HFFc6 (cell line): ENCODE results near the gene SLC15A3. TPM values are rescaled to one million over a fixed set of nuclear protein-coding genes. Genes with fewer than 3 reads are reported as not detected.

Experiments
- DNase-seq: peaks from one replicate; pipeline ENCODE4 v3.0.0-alpha.2; 2018
- H3K27ac Mint-ChIP-seq: 2 replicates; pipeline ENCODE4 v1.8.0; 2020; ENCODE audit warnings: mild to moderate bottlenecking, mixed read lengths
- H3K27me3 Mint-ChIP-seq: 2 replicates; pipeline ENCODE4 v1.8.0; 2021; ENCODE audit warnings: mild to moderate bottlenecking, moderate library complexity, mixed read lengths; ENCODE audit not compliant: insufficient read depth
- H3K36me3 Mint-ChIP-seq: 2 replicates; pipeline ENCODE4 v1.8.0; 2021; ENCODE audit warnings: low read depth, mixed read lengths
- H3K4me1 Mint-ChIP-seq: 2 replicates; pipeline ENCODE4 v1.8.0; 2020; ENCODE audit warnings: low read depth, mixed read lengths
- H3K4me3 Mint-ChIP-seq: 2 replicates; pipeline ENCODE4 v1.8.0; 2020; ENCODE audit warnings: mild to moderate bottlenecking, moderate library complexity, mixed read lengths
- H3K9me3 Mint-ChIP-seq: 2 replicates; pipeline ENCODE4 v1.8.0; 2020; ENCODE audit warnings: mild to moderate bottlenecking, mixed read lengths
- total RNA-seq, 6 experiments: library from RNA; stranded (reverse); fragmentation: NEBNext Ultra II Directional; extraction: Animal tissue kit (Norgen Biotek cat#: 25700); gene quantifications; 2 replicates in 1 of 6; 3 replicates in 5 of 6; pipeline ENCODE4 v1.2.3, GENCODE V29; 2021
- TF ChIP-seq, protein P1 (sequence below): fragments of 200-600 bp; sonication (generic); IDR thresholded peaks from 2 replicates; pipeline ENCODE4 v1.5.0; 2021; ENCODE audit warnings: antibody characterized with exemption, mild to moderate bottlenecking

The SLC15A3 gene
- total RNA-seq, 6 experiments from 2014 or later, result 2.7 to 6.6 (median 3.4) TPM

DNA sequence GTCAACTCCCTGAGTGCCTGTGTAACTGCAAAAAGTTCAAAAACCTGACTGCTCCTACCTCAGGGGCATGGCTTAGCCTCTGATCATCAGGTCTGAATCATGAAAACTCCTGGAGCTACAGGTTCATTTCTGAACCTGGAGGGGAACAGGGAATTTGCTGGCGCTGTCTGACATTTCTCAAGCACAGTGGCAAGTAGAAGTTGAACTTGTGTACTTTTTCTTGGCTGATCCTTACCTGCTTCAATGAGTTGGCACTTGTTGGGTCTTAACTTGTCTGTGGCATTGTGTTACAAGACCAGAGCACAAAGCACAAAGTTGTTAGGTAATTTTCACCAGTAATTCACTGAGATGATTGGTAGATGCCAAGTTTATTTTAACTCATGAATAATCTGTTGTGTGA is 34.7 kb downstream of the SLC15A3 start:
- no peak overlapping the region for H3K27ac Mint-ChIP-seq
- no peaks in the 10 kb centered on the region for H3K9me3 Mint-ChIP-seq
- DNase-seq, result no peak
- no peak overlapping the region for H3K4me3 Mint-ChIP-seq
- peaks cover 55% of the 10 kb centered on the region for H3K4me1 Mint-ChIP-seq
- H3K27me3 Mint-ChIP-seq, result peaks cover 2% of the 10 kb centered on the region
- H3K36me3 Mint-ChIP-seq, result peaks cover 6% of the 10 kb centered on the region; the same call in 1 of the 2 replicates
- TF ChIP-seq, protein P1, sequence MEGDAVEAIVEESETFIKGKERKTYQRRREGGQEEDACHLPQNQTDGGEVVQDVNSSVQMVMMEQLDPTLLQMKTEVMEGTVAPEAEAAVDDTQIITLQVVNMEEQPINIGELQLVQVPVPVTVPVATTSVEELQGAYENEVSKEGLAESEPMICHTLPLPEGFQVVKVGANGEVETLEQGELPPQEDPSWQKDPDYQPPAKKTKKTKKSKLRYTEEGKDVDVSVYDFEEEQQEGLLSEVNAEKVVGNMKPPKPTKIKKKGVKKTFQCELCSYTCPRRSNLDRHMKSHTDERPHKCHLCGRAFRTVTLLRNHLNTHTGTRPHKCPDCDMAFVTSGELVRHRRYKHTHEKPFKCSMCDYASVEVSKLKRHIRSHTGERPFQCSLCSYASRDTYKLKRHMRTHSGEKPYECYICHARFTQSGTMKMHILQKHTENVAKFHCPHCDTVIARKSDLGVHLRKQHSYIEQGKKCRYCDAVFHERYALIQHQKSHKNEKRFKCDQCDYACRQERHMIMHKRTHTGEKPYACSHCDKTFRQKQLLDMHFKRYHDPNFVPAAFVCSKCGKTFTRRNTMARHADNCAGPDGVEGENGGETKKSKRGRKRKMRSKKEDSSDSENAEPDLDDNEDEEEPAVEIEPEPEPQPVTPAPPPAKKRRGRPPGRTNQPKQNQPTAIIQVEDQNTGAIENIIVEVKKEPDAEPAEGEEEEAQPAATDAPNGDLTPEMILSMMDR, result no peak

DNA sequence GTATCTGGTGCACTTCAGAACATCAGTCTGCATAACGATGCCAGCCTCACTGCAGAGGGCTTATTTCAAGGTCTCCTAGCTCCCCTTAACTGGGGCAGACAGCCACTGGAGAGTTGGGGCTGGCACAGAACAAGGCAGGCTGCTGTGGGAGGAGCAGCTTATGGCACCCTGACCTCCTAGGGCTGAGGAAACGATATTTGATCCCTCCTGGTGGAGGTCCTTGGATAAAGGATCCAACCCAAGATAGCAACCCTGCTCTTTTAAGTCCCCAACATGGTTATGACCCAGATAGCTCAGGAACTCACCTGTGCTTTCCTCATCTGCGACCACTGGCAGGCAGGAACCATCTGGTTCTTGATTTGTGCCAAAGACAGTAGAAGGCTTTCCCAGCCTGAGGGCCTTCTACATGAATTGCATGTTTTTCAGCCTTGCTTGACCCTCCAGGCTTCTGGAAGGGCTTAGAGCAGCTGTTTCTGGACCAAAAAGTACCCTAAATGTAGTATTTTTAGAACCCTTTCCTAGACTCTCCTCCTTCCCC is 35.2 kb downstream of the SLC15A3 start:
- H3K4me3 Mint-ChIP-seq, result no peak overlapping the region
- DNase-seq, result no peak
- H3K4me1 Mint-ChIP-seq, result peaks cover 60% of the 10 kb centered on the region
- H3K9me3 Mint-ChIP-seq, result no peaks in the 10 kb centered on the region
- peaks cover 2% of the 10 kb centered on the region for H3K27me3 Mint-ChIP-seq
- TF ChIP-seq, protein P1, result no peak
- H3K36me3 Mint-ChIP-seq, result peaks cover 5% of the 10 kb centered on the region; the same call in 1 of the 2 replicates
- no peak overlapping the region for H3K27ac Mint-ChIP-seq

DNA sequence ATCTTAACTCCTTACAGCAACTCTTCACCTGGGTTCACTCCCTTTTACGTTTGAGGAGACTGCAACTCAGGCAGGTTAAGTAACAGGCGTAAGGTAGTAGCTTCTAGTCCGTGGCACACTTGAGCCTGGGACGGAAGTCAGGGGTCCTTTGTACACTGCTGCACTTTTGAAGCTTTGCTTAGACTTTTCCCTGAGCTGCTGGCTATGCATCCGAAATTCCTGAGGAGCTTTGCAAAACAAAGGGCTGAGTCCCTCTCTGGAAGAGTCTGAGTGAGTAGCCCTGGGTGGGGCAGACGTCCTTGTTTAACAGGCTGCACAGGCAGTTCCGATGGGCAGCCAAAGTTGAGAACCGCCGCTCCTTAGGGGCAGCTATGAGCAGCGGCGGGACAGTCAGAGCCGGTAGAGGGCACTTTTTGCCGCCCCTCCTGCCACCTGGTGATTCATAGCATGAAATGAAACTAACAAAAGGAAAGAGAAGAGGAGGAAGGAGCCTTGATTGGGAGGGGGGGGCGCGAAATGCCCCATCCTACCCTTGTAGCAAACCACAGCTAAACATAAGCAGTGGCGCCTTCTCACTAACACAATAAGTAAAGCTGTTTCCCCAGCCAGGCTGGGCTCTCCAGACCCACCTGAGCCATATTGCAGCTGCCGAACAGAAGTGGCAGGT is 36.6 kb downstream of the SLC15A3 start:
- TF ChIP-seq, protein P1, result peak; percentile 62

DNA sequence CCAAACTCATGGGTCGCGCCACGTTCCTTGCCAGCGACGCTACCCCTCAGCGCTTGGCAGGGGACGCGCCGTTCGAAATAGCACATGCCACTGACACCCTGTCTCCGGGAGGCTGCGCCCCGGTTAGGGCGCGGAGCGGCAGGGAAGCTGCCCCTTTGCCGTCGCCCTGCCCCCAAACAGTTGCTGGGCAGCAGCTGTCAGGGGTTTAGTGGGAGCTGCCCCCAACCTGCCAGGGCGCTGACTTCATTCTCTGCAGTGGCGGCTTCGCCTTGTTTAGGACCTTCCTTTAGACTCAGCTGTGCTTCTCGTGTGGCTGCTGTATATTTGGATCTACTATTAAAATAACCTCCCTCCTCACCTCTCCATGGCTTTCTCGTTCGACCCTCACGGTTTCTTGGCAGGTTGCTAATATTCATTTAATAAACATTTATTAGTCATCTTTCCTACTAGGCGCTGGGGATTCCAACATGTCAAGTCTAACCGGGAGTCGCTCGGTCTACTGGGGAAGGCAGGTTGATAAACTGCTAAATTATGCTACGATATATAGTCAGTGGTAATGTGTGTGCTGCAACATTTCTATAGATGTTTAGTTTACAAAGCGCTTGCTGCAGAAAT is 37.2 kb downstream of the SLC15A3 start:
- Mint-ChIP-seq H3K4me3 (peak overlapping the region; percentile 95), H3K27ac (peak overlapping the region; percentile 73)

More for the DNA sequence above, 36.6 kb downstream of the SLC15A3 start:
- peaks cover 2% of the 10 kb centered on the region for H3K27me3 Mint-ChIP-seq
- DNase-seq, result peak; percentile 65
- peak overlapping the region; percentile 73 for H3K27ac Mint-ChIP-seq
- peak overlapping the region; percentile 95 for H3K4me3 Mint-ChIP-seq
- H3K4me1 Mint-ChIP-seq, result peaks cover 60% of the 10 kb centered on the region
- peaks cover 2% of the 10 kb centered on the region; the same call in 1 of the 2 replicates for H3K36me3 Mint-ChIP-seq
- H3K9me3 Mint-ChIP-seq, result no peaks in the 10 kb centered on the region

DNA sequence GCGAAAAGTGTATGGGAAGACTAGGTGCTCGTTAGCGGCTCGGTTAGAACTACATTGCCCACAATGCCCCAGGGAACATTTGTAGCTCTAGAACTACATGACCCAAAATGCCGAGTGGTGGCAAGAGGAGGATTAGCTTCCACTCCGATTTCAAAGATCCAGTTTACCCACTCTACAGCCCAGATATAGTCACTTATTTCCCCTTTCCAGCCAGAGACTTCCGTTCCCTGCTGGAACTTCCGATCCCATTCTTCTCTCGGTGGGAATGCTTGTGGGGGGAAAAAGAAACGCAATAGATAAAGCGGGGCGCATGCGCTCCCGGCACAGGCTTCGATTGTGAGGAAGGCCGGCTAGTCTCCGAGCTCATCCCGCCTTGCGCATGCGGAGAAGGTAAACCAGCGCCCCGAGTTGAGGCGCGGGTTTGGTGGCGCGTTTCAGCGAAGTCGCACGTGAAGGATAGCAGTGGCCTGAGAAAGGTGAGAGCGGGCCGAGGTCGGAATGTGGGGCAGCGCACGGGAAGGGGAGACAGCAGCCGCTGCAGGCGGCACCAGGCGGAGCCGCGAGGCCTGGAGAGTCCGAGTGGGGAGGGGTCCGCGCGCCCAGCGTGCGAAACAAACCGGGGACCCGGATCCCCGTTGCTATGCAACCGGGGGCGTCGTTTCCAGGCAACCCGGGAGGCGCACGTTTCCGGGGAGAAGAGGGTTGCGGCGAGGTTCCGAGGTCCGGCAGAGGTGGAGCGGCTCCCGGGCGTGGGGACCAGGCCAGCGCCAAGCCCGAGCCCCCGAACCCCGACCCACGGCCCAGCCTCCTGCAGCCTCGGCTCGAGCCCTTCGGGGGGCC is 38.0 kb downstream of the SLC15A3 start, which contains the start of gene TMEM109:
TSS of gene TMEM109 (plus strand) at position 366 of the 840 bp plus-strand sequence. CDS start 5,536 bp downstream, outside the sequence.
- H3K4me3 Mint-ChIP-seq, result peak within 1 kb of the TSS; percentile 95
- H3K36me3 Mint-ChIP-seq, result no peaks in the 10 kb centered on the region
- peak within 1 kb of the TSS; percentile 98 for H3K27ac Mint-ChIP-seq
- no peaks in the 10 kb centered on the region for H3K9me3 Mint-ChIP-seq
- H3K27me3 Mint-ChIP-seq, result peaks cover 11% of the 10 kb centered on the region
- peak; percentile 80 for DNase-seq
- peaks cover 51% of the 10 kb centered on the region for H3K4me1 Mint-ChIP-seq
- TF ChIP-seq, protein P1, result no peak

More for the DNA sequence above, 37.2 kb downstream of the SLC15A3 start:
- no peak for DNase-seq
- Mint-ChIP-seq H3K9me3 (no peaks in the 10 kb centered on the region), H3K36me3 (no peaks in the 10 kb centered on the region), H3K27me3 (peaks cover 5% of the 10 kb centered on the region), H3K4me1 (peaks cover 58% of the 10 kb centered on the region)
- TF ChIP-seq, protein P1, result no peak
